Prostate gland (tissue), 2 donors: ENCODE results near the gene SKA3. TPM values are rescaled to one million over a fixed set of nuclear protein-coding genes. Genes with fewer than 3 reads are reported as not detected.
"Not testable (repeated sequence)": the region's sequence is repeated elsewhere in the genome, so short reads cannot be mapped to it uniquely, and the experiment has no call there.

Source experiments
- DNase-seq: peaks from one replicate; pipeline ENCODE4 v3.0.0-alpha.2; 2019; ENCODE audit warnings: low spot score
- H3K27ac ChIP-seq, 2 donors: fragments of 200-600 bp; sonication (generic); 2 replicates each; pipeline ENCODE4 v1.5.1; 2017 to 2019
- H3K27me3 ChIP-seq: fragments of 200-600 bp; sonication (generic); replicated peaks from 2 replicates; pipeline ENCODE4 v1.5.1; 2019; ENCODE audit not compliant: insufficient read depth
- H3K36me3 ChIP-seq, 2 donors: fragments of 200-600 bp; sonication (generic); 1 replicate in 1 of 2; 2 replicates in 1 of 2; pipeline versions ENCODE4 v1.5.1 to v1.8.1; 2017 to 2019
- H3K4me1 ChIP-seq: fragments of 200-600 bp; sonication (generic); replicated peaks from 2 replicates; pipeline ENCODE4 v1.5.1; 2019
- H3K4me3 ChIP-seq, 2 donors: fragments of 200-600 bp; sonication (generic); 2 replicates each; pipeline ENCODE4 v1.5.1; 2017 to 2019
- H3K9me3 ChIP-seq: fragments of 200-600 bp; sonication (generic); 2 replicates; pipeline ENCODE4 v1.5.1; 2017
- CTCF ChIP-seq, 4 experiments: fragments of 200-600 bp in 2 of 4; fragments of 450-650 bp in 2 of 4; sonication (generic) in 2 of 4; IDR thresholded peaks; 1 replicate in 3 of 4; 2 replicates in 1 of 4; pipeline ENCODE4 v1.5.1; 2016 to 2019; ENCODE audit warnings: antibody characterized with exemption in 4 of 4, mild to moderate bottlenecking in 2 of 4, moderate library complexity in 2 of 4
- POLR2A ChIP-seq: fragments of 450-650 bp; IDR thresholded peaks from one replicate; pipeline ENCODE4 v1.6.1; 2016; ENCODE audit warnings: antibody characterized with exemption, mild to moderate bottlenecking
- POLR2AphosphoS5 ChIP-seq: sonication (generic); formaldehyde crosslinking; IDR thresholded peaks from one replicate; pipeline ENCODE4 v1.6.1; 2017; ENCODE audit warnings: antibody characterized with exemption
- WGBS: methylation state at CpG from one replicate; pipeline ENCODE4 v1.1.5; 2018; 5-methylcytosine and 5-hydroxymethylcytosine counted together
- intact Hi-C: fragments of 100-400 bp; cut with DNase I; formaldehyde crosslinking; loops from one replicate; pipeline ENCODE4 v1.14.2; 2022
- total RNA-seq, 2 donors: library from RNA; depleted of rRNA; stranded (reverse); fragments of >200 nt; gene quantifications; one replicate each; pipeline ENCODE4 v1.1.0, GENCODE V29; 2016

SKA3 gene
- total RNA-seq, 2 donors from 2014 or later, result 0.59 to 4.3 TPM

GRCh38 chr13:21218351-21219035 lies 42.1 kb upstream of the SKA3 start:
- intact Hi-C loops, result no loop called here
- 46% methylated on average over 7 of the region's 7 CpGs for WGBS
- TF ChIP-seq POLR2AphosphoS5 (no peak), CTCF (IDR thresholded peaks at IDR 0.05) (no peak), POLR2A (no peak)
- Histone ChIP-seq H3K27me3 (no peaks in the 10 kb centered on the region), H3K4me3 (no peak overlapping the region), H3K9me3 (no peaks in the 10 kb centered on the region), H3K36me3 (no peaks in the 10 kb centered on the region), H3K27ac (no peak overlapping the region), H3K4me1 (no peaks in the 10 kb centered on the region)
- DNase-seq, result no peak

GRCh38 chr13:21216332-21216731 lies 40.0 kb upstream of the SKA3 start:
- H3K27me3 ChIP-seq, result no peaks in the 10 kb centered on the region
- no peak for TF ChIP-seq POLR2A
- no peaks in the 10 kb centered on the region for H3K9me3 ChIP-seq
- no peak for DNase-seq
- intact Hi-C loops, result no loop called here
- H3K4me3 ChIP-seq, result no peak overlapping the region
- WGBS, result 12% methylated on average over 13 of the region's 13 CpGs
- H3K36me3 ChIP-seq, result no peaks in the 10 kb centered on the region
- H3K4me1 ChIP-seq, result no peaks in the 10 kb centered on the region
- H3K27ac ChIP-seq, result no peak overlapping the region

- H3K27ac ChIP-seq, H3K4me1 ChIP-seq, H3K27me3 ChIP-seq, H3K9me3 ChIP-seq, DNase-seq, H3K4me3 ChIP-seq, intact Hi-C loops, H3K36me3 ChIP-seq: not testable (repeated sequence)
- WGBS, result 87% methylated on average over 6 of the region's 6 CpGs
These were observed 39.1 kb upstream of the SKA3 start for GRCh38 chr13:21215419-21215818.

- no peaks in the 10 kb centered on the region for H3K4me1 ChIP-seq
- no peak for TF ChIP-seq POLR2AphosphoS5
- no peak for TF ChIP-seq POLR2A
- no peak for TF ChIP-seq CTCF (IDR thresholded peaks at IDR 0.05)
These were observed 35.9 kb upstream of the SKA3 start for GRCh38 chr13:21212138-21212775.

GRCh38 chr13:21208652-21209154 lies 32.4 kb upstream of the SKA3 start:
- no peak for TF ChIP-seq POLR2AphosphoS5
- no peak for TF ChIP-seq CTCF (IDR thresholded peaks at IDR 0.05)
- intact Hi-C loops, result no loop called here
- Histone ChIP-seq H3K4me3 (no peak overlapping the region), H3K27me3 (no peaks in the 10 kb centered on the region), H3K36me3 (no peaks in the 10 kb centered on the region), H3K9me3 (no peaks in the 10 kb centered on the region), H3K4me1 (no peaks in the 10 kb centered on the region), H3K27ac (no peak overlapping the region)
- WGBS, result 89% methylated on average over 3 of the region's 3 CpGs
- DNase-seq, result no peak

More at GRCh38 chr13:21212138-21212775, 35.9 kb upstream of the SKA3 start:
- H3K27ac ChIP-seq, result no peak overlapping the region
- H3K27me3 ChIP-seq, result no peaks in the 10 kb centered on the region
- intact Hi-C loops, result no loop called here
- H3K9me3 ChIP-seq, result no peaks in the 10 kb centered on the region
- no peak overlapping the region for H3K4me3 ChIP-seq
- no peaks in the 10 kb centered on the region for H3K36me3 ChIP-seq
- no peak for DNase-seq
- 94% methylated on average over 7 of the region's 7 CpGs for WGBS
